Liver (tissue), 3 donors: Measurements from ENCODE around the gene CAPZB.

Experiments
- EGR1 ChIP-seq, 2 donors: IDR thresholded peaks; 2 replicates each; pipeline ENCODE4 v1.6.1; 2016 to 2018; ENCODE audit warnings: antibody characterized with exemption in 2 of 2, low read depth in 2 of 2
- RAD21 ChIP-seq, 2 donors: IDR thresholded peaks; 2 replicates each; pipeline ENCODE4 v1.6.1; 2016; ENCODE audit warnings: antibody characterized with exemption in 2 of 2, mild to moderate bottlenecking in 2 of 2
- TF ChIP-seq, protein P1 (sequence below): fragments of 150-350 bp; IDR thresholded peaks from 2 replicates; pipeline ENCODE4 v1.5.1; 2017; ENCODE audit warnings: improper control_type of control experiment, low read depth, low read length; ENCODE audit not compliant: missing input control
- donor health status: healthy.
- donor health status: healthy.

DNA sequence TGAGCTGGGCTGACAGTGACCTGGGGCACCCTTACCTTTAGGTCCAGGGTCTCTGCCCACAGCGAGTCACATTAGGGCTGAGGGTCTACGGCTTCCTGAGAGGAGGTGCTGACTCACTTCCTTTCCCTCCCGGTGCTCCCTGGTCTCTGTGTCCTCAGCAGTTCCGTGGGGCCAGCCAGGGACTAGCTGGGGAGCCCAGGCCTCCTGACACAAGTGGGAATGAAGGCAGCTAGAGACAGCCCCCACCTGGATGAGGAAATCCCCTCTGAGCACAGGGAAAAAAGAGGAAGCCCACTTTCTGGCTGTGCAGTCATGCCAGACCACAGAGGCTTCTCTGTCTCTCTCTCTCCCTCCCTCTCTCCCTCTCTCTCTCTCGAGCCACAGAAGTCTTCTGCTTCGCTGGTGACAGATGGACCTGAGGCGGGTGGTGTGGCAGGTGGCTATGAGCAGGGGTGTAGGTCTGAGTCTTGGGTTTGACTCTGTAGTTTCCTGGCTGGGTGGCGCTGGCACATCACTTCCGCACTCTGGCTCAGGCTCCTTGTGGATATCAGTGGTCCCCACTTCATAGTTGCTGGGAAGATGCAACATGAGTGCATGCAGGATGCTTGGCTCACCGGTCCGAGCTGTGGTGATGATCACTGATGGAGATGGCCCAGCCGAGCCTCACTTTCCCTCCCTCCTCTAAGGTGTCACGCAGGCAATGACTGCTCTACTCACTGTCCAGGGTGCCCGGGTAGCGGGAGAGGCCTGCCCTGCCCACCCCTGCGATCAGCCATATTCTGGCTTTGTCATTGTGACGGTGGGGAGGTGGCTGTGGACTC, 169.8 kb downstream of the CAPZB start:
- TF ChIP-seq, protein P1, sequence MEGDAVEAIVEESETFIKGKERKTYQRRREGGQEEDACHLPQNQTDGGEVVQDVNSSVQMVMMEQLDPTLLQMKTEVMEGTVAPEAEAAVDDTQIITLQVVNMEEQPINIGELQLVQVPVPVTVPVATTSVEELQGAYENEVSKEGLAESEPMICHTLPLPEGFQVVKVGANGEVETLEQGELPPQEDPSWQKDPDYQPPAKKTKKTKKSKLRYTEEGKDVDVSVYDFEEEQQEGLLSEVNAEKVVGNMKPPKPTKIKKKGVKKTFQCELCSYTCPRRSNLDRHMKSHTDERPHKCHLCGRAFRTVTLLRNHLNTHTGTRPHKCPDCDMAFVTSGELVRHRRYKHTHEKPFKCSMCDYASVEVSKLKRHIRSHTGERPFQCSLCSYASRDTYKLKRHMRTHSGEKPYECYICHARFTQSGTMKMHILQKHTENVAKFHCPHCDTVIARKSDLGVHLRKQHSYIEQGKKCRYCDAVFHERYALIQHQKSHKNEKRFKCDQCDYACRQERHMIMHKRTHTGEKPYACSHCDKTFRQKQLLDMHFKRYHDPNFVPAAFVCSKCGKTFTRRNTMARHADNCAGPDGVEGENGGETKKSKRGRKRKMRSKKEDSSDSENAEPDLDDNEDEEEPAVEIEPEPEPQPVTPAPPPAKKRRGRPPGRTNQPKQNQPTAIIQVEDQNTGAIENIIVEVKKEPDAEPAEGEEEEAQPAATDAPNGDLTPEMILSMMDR = no peak
- TF ChIP-seq EGR1 (IDR thresholded peaks at IDR 0.05; ENCODE audit: low read depth in 2 of 2) = no peak
- no peak for TF ChIP-seq RAD21 (IDR thresholded peaks at IDR 0.05)
